NCI-H748 treated with DMSO at 0.1 percent for 48 hours (cell line): ENCODE measurements around the gene RNF187.

Experiments used
- DNase-seq: peaks from one replicate; lab custom pipeline; 2025; lab: John Stamatoyannopoulos, UW

The RNF187 gene

GRCh38 chr1:228544921-228545591 is 57.9 kb downstream of the RNF187 start:
- no peak for DNase-seq
